AG08396 (cell line): ENCODE results near the gene C4orf50.

ENCODE experiments used
- DNase-seq: peaks from one replicate; pipeline ENCODE4 v3.0.0; 2012; ENCODE audit warnings: low spot score, mixed read lengths

Gene C4orf50

GRCh38 chr4:5992828-5993321, 25.4 kb downstream of the C4orf50 start:
- no peak for DNase-seq

GRCh38 chr4:5992171-5992827, 25.9 kb downstream of the C4orf50 start:
- no peak for DNase-seq

DNA sequence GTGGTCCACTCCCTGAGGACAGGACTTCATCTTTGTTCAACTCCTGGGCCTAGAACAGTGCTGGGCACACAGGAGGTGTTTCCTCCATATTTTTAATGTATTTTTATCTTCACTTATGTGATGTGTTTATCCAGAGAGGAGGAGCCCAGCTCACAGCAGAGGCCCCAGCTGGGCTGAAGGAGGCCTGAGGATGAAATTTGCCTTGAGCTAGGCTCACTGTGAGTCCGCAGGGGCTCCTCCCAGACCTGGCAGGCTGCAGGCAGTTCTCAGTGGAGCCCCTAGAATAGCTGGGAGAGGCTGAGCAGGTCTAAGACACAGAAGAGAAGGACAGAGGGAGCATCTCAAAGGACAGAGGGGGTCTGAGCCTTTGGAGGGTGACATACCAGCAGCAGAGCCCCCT, 26.8 kb downstream of the C4orf50 start:
- no peak for DNase-seq

DNA sequence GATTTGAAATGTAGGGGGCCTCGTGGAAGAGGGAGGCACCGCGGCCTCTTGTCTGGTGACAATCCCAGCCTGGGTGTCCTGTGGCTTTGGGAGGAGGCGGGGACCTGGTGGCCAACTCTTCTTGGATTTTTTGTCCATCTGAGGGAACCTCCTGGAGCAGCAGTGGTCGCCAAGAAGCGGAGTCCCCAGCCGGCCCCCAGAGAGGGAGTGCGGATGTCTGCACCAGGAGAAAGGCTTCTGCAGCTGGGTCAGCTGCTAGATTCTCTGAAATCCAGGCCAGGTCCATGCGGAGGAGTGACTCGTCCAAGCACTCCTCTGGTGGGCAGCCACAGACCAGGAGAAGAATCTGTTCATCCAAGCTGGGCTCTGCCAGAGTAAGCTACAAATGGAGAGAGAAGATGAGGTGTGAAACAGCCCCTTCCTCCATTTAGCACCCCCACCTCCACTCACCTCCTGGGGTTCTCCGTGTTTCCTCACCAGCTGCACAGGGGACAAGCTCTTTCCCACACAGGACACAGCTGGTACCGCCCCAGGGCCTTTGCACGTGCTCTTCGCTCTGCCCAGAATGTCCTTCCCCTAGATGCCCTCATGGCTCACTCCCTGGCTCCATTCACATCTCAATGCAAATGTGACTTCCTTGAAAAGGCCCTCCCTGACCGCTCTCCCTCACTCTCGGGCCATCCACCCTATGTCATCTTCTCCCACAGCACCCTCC, 27.6 kb downstream of the C4orf50 start:
- DNase-seq = no peak

DNA sequence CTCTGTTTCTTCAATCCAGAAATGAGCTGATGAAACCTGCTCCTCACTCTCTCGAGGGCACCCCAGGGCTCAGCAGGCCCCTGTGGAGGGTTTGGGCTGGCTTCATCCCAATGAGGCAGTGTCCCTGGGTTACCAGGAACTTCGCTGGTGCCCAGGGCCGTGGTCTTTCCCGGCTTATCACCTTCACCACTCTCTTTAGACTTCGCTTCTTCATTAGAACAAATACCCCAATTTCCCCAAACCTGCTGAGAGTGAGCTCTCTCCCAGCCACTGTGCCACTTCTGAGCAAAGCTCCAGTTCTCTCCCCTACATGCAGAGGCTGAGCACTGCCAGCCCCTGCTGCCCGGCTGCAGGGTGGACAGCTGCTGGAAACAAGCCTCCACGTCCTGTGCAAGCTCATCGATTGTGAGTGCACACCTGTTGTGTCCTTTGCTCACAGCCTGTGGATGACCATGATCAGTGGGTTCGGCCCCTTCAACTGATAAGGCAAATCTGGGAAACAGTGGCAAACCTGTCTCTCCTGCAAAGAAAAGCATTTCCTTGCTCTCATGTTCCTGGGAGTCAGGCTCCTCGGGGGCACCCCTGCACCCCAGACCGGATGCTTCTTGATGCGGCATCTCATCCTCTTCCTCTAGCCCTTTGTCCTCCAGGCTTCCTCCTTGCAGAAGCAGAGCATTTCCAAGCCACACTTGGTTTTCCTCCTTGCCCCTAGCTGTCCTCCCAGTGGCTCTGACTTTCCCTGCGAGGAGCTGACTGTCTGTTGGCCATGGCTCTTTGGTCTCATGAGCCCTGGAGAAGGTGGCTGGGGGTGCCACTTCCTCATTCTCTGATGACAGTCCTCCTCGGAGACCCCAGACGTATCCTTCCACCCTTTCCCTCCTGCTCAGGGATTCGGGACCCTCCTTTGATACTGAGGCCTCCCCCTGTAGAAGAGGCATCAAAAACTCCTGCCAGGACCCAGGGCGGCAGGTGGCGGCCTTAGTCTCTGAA, 28.7 kb downstream of the C4orf50 start:
- DNase-seq = no peak

DNA sequence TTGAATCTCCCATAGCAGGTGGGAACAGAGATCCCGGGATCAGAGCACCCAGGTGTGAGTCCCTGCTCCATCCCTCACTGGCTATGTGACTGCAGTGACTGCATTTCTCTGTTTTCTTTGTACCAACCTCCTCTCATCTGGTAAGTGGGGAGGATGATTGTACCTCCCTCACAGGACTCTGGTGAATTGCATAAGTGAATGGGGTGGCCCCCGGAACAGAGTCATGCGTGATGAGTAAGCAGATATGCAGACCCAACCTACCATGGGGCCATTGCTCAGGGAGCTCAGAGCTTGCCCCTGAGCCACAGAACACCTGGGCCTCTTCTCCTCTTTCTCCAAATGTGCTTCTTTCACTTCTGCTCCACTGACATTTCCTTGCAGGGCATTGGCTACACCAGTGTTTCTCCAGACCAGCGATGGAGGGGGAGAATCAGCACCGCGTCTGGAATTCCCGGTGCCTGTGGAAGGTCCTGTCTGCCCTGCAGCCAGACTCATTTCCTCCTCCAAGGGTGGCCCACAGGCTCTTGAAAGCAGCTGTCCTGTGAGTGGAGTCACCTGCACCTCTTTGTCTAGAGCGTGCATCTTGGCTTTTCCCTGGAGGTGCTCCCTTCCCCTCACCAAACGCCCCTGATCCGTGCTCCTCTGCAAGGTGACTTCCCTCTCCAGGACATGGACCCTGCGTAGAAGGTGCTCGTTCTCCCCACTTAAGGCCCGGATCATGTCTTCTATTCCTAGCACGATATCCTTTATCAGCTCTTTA, 30.0 kb downstream of the C4orf50 start:
- DNase-seq = no peak

- no peak for DNase-seq
Measured at GRCh38 chr4:5984843-5985242, 33.4 kb downstream of the C4orf50 start.

GRCh38 chr4:5982156-5982973, 35.9 kb downstream of the C4orf50 start:
- DNase-seq = no peak

- DNase-seq = no peak
Measured at GRCh38 chr4:5980436-5981155, 37.6 kb downstream of the C4orf50 start.

DNA sequence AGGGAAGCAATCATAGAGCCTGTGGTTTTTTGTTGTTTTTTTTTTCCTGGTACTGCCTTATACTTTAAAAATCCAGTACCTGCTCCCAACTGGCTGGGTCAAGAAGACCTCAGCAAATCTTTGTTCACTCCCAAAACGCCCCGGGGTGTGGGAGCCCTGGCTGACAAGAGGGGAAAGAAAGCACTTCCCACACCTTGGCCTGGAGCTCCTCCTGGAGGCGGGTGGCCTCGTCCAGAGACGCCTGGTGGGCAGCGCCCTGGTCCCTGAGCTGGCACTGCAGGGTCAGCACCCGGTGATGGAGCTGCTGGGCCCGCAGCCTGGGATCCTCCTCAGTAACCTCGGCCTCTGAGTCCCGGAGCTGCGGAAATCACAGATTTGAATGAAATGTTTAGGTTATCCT, 38.2 kb downstream of the C4orf50 start:
- DNase-seq = no peak

DNA sequence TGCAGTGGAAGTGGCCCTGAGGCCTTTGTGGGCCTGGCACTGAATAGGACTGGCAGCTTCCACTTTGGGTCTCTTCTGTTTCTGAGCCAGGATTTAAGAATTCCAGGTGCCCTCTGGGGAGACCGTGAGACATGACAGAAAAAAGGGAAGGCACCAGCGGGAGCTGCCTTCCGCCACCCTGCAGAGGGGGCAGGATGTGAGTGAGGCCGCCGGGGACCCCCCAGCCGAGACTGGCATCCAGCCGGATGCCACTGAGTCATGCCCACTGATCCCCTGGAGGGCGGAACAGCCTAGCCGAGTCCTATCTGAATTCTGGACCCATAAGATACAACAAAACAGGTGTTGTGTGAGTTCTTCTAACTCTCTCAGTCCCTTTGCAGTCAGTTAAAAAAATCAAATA, 41.3 kb downstream of the C4orf50 start:
- no peak for DNase-seq

DNA sequence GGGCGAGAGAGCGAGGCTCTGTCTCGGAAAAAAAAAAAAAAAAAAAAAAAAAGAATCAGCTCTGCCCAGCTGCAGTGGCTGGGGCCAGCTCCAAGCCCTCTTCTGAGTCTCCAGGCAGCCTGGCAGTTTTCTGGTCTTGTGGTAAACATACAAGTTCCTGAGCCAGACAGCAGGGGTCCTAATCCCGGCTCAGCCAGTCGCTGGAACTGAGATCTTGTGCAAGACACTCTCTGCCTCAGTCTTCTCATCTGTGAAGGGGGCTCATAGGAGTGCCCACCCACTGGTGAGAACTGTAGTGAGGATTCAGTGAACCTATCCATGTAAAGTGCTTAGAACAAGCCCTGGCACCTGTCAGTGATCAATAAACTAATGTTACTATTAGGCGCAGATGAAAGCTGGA, 41.8 kb downstream of the C4orf50 start:
- no peak for DNase-seq

- no peak for DNase-seq
Measured at GRCh38 chr4:5974321-5974720, 43.9 kb downstream of the C4orf50 start.

GRCh38 chr4:5973486-5974220, 44.6 kb downstream of the C4orf50 start:
- DNase-seq = no peak

GRCh38 chr4:5973033-5973432, 45.2 kb downstream of the C4orf50 start:
- no peak for DNase-seq

DNA sequence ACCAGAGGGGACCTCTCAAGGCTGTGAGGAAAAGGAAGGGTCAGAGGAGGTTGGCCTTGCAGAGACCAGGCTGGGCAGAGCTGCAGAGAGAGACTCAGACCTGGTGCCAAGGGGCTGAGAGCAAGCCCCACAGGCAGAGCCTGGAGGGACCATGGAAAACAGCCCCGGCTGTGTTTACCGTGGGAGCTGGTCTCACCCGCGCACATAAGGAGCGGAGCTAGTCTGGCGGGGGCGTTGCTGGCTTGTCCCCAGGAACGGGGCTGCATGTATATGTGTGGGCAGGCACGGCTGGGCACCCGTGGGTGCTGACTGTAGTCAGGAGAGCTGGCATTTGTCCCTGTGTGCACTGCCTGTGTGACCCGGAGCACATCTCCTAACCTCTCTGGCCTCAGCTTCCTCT, 45.7 kb downstream of the C4orf50 start:
- DNase-seq = no peak

GRCh38 chr4:5971078-5971450, 47.2 kb downstream of the C4orf50 start:
- DNase-seq = no peak

DNA sequence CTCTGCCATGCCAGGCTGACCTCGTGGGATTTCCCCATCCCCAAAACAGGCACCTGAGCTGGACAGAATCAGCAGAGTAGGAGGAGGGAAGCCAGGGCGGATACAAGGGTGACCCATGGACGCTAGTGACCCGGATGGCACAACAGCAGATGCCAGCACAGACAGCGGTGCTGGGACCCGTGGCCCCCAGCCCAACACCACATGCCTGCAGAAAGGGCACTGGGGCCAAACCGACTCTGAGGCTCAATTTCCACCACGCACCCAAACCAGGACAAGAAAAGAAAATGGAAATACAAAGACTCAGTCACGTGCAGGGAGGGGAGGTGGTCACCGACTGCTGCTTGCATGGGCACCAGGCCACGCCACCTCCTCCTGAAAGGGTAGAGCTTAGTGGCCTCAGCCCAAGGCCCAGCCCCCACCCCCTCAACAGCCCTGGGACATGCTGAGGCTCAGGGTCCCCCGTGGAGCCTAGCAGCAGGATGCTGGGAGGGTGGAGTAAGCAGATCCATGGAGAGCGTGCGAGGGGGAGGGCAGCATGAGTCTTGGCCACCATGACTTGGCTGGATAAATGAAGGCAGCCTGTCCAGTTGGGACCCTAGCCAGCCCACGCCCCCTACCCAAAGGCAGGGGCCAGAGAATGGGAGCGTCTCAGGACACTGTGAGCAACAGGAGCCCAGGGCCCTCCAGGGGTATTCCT, 47.7 kb downstream of the C4orf50 start:
- no peak for DNase-seq

DNA sequence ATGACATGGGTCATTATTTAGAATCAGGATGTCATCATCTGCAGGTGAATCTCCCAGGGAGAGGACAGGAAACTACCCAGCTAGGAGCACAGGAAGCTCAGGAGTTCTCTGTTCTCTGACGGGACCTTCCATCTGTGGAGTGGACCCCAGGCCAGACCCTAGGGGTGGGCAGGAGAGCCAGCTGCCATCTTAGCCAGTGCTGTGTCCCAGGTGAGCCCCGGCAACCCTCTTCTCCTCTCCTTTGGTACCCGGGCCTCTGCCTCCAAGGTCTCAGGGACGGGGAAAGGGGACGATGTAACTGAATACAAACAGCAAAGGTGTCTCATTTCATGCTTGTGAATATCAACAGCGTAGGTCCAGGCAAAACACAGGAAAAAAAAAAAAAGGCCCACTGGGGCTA, 48.5 kb downstream of the C4orf50 start:
- DNase-seq = no peak
